SJSA1 (cell line): ENCODE results near the gene LTC4S. TPM values are rescaled to one million over a fixed set of nuclear protein-coding genes. Genes with fewer than 3 reads are reported as not detected.
A peak's percentile ranks its signal among the peaks of the same experiment; 100 is the strongest.

Experiments
- DNase-seq, 2 experiments: peaks; one replicate each; pipeline ENCODE4 v3.0.0-alpha.2; 2015 to 2020; ENCODE audit warnings: low spot score in 2 of 2, low read depth in 1 of 2
- H3K27ac ChIP-seq: fragments of 250-450 bp; sonication (Bioruptor Pico); 2 replicates; pipeline ENCODE4 v1.5.1; 2020; ENCODE audit warnings: mild to moderate bottlenecking, moderate library complexity
- H3K27me3 ChIP-seq: fragments of 250-450 bp; sonication (Bioruptor Pico); replicated peaks from 2 replicates; pipeline ENCODE4 v1.5.1; 2020; ENCODE audit warnings: mild to moderate bottlenecking, moderate library complexity
- H3K36me3 ChIP-seq: fragments of 250-450 bp; sonication (Bioruptor Pico); 2 replicates; pipeline ENCODE4 v1.5.1; 2020; ENCODE audit warnings: mild to moderate bottlenecking
- H3K4me1 ChIP-seq: fragments of 250-450 bp; sonication (Bioruptor Pico); replicated peaks from 2 replicates; pipeline ENCODE4 v1.6.1; 2021; ENCODE audit warnings: mild to moderate bottlenecking
- H3K4me3 ChIP-seq: fragments of 250-450 bp; sonication (Bioruptor Pico); 2 replicates; pipeline ENCODE4 v1.5.1; 2020; ENCODE audit warnings: mild to moderate bottlenecking
- H3K9me3 ChIP-seq: fragments of 250-450 bp; sonication (Bioruptor Pico); replicated peaks from 2 replicates; pipeline ENCODE4 v1.5.1; 2020; ENCODE audit warnings: mild to moderate bottlenecking
- total RNA-seq: library from RNA; depleted of rRNA; stranded (reverse); fragments of >200 nt; shearing (Covaris generic); gene quantifications from 2 replicates; pipeline ENCODE4 v1.2.3, GENCODE V29; 2014

Gene LTC4S
- total RNA-seq, 1 experiment from 2014 or later = 0.68 TPM

GRCh38 chr5:179795049-179795862 lies 1.5 kb downstream of the LTC4S start:
- Histone ChIP-seq H3K36me3 (peaks cover 42% of the 10 kb centered on the region), H3K4me3 (peak overlapping the region; percentile 50), H3K9me3 (no peaks in the 10 kb centered on the region), H3K27me3 (no peaks in the 10 kb centered on the region), H3K27ac (no peak overlapping the region), H3K4me1 (peaks cover 15% of the 10 kb centered on the region)
- peak in 1 of 2 experiments; percentile 53 for DNase-seq

GRCh38 chr5:179795863-179796833 lies 2.4 kb downstream of the LTC4S start:
- Histone ChIP-seq H3K4me1 (peaks cover 15% of the 10 kb centered on the region), H3K36me3 (peaks cover 51% of the 10 kb centered on the region), H3K27ac (peak overlapping the region; percentile 50), H3K27me3 (no peaks in the 10 kb centered on the region), H3K9me3 (no peaks in the 10 kb centered on the region), H3K4me3 (peak overlapping the region; percentile 50)
- DNase-seq = peak; percentile 90 to 95

- peak overlapping the region; percentile 50 for H3K4me3 ChIP-seq
- H3K4me1 ChIP-seq = peaks cover 15% of the 10 kb centered on the region
- no peak overlapping the region for H3K27ac ChIP-seq
- DNase-seq = no peak
- H3K27me3 ChIP-seq = no peaks in the 10 kb centered on the region
- H3K36me3 ChIP-seq = peaks cover 58% of the 10 kb centered on the region
- H3K9me3 ChIP-seq = no peaks in the 10 kb centered on the region
These were observed 3.3 kb downstream of the LTC4S start for GRCh38 chr5:179796877-179797608.

- H3K27ac ChIP-seq = no peak overlapping the region
- H3K27me3 ChIP-seq = no peaks in the 10 kb centered on the region
- no peaks in the 10 kb centered on the region for H3K9me3 ChIP-seq
- H3K4me1 ChIP-seq = peaks cover 15% of the 10 kb centered on the region
- peaks cover 65% of the 10 kb centered on the region for H3K36me3 ChIP-seq
- DNase-seq = no peak
- no peak overlapping the region for H3K4me3 ChIP-seq
These were observed 4.0 kb downstream of the LTC4S start for GRCh38 chr5:179797741-179798140.

- Histone ChIP-seq H3K4me1 (peaks cover 15% of the 10 kb centered on the region), H3K27ac (no peak overlapping the region), H3K36me3 (peaks cover 70% of the 10 kb centered on the region), H3K27me3 (no peaks in the 10 kb centered on the region), H3K4me3 (no peak overlapping the region), H3K9me3 (no peaks in the 10 kb centered on the region)
- no peak for DNase-seq
These were observed 4.5 kb downstream of the LTC4S start for GRCh38 chr5:179798144-179798770.

- no peak for DNase-seq
- Histone ChIP-seq H3K36me3 (peaks cover 74% of the 10 kb centered on the region), H3K4me3 (no peak overlapping the region), H3K27me3 (no peaks in the 10 kb centered on the region), H3K4me1 (peaks cover 19% of the 10 kb centered on the region), H3K9me3 (no peaks in the 10 kb centered on the region), H3K27ac (no peak overlapping the region)
These were observed 5.2 kb downstream of the LTC4S start for GRCh38 chr5:179798771-179799643.

GRCh38 chr5:179799644-179799973 lies 5.8 kb downstream of the LTC4S start:
- Histone ChIP-seq H3K27me3 (no peaks in the 10 kb centered on the region), H3K4me3 (no peak overlapping the region), H3K36me3 (peaks cover 80% of the 10 kb centered on the region), H3K9me3 (no peaks in the 10 kb centered on the region), H3K4me1 (peaks cover 24% of the 10 kb centered on the region), H3K27ac (no peak overlapping the region)
- DNase-seq = no peak

- H3K27ac ChIP-seq = no peak overlapping the region
- H3K4me3 ChIP-seq = no peak overlapping the region
- peaks cover 86% of the 10 kb centered on the region for H3K36me3 ChIP-seq
- no peak for DNase-seq
- peaks cover 27% of the 10 kb centered on the region for H3K4me1 ChIP-seq
- no peaks in the 10 kb centered on the region for H3K9me3 ChIP-seq
- H3K27me3 ChIP-seq = no peaks in the 10 kb centered on the region
These were observed 6.4 kb downstream of the LTC4S start for GRCh38 chr5:179800071-179800695.

GRCh38 chr5:179800696-179801201 lies 7.0 kb downstream of the LTC4S start:
- Histone ChIP-seq H3K27me3 (no peaks in the 10 kb centered on the region), H3K4me3 (no peak overlapping the region), H3K36me3 (peaks cover 91% of the 10 kb centered on the region), H3K4me1 (peaks cover 27% of the 10 kb centered on the region), H3K27ac (no peak overlapping the region), H3K9me3 (no peaks in the 10 kb centered on the region)
- DNase-seq = no peak

GRCh38 chr5:179801304-179802206 lies 7.8 kb downstream of the LTC4S start:
- no peak overlapping the region for H3K4me3 ChIP-seq
- no peak for DNase-seq

GRCh38 chr5:179802207-179802883 lies 8.6 kb downstream of the LTC4S start:
- Histone ChIP-seq H3K9me3 (no peaks in the 10 kb centered on the region), H3K27me3 (no peaks in the 10 kb centered on the region), H3K4me3 (no peak overlapping the region), H3K4me1 (peaks cover 18% of the 10 kb centered on the region), H3K36me3 (peaks cover 80% of the 10 kb centered on the region), H3K27ac (no peak overlapping the region)
- DNase-seq = no peak

More at GRCh38 chr5:179801304-179802206, 7.8 kb downstream of the LTC4S start:
- no peaks in the 10 kb centered on the region for H3K9me3 ChIP-seq
- H3K27me3 ChIP-seq = no peaks in the 10 kb centered on the region
- H3K4me1 ChIP-seq = peaks cover 21% of the 10 kb centered on the region
- H3K27ac ChIP-seq = no peak overlapping the region
- peaks cover 88% of the 10 kb centered on the region for H3K36me3 ChIP-seq
